ENCODE data around the gene TMED7.

Gene TMED7

DNA sequence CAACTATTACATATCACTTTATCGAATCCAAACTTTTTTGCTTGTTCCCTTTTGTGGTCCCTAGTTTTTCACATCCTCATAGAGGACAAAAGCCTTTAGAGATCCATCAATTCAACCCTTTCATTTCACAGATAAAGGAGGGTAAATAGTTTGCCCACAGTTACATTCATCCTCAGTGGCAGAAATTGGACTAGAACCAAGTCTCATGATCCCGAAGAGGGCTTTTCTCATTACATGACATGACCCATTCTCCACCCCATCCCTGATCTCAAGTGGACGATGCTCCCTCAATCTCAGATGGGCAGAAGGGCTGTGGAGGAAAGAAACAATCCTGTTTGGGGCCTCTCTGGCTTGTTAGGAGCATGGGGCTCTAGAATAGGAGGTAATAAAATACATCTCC, 46.6 kb downstream of the TMED7 start:
- no peak for DNase-seq

- no peak for DNase-seq
Observed at GRCh38 chr5:115578657-115579056, 47.2 kb downstream of the TMED7 start.

DNA sequence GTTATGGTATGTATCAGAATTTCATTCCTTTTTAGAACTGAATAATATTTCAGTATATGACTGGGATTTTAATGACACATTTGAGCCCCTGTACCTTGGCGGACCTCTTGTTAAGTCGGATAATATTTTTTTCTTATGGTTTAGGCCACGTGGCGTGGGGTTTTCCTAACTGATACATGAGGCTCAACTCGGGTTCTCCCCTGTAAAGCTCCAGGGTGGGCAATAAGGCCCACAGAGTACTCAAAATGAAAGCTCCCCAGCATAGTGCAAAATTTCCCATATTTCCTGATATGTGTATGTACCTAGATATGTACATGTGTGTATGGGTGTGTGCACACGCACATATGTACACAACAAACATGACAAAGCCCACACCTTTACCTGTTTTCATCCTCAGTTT, 48.1 kb downstream of the TMED7 start:
- no peak for DNase-seq

GRCh38 chr5:115577329-115577728, 48.5 kb downstream of the TMED7 start:
- DNase-seq: no peak

DNA sequence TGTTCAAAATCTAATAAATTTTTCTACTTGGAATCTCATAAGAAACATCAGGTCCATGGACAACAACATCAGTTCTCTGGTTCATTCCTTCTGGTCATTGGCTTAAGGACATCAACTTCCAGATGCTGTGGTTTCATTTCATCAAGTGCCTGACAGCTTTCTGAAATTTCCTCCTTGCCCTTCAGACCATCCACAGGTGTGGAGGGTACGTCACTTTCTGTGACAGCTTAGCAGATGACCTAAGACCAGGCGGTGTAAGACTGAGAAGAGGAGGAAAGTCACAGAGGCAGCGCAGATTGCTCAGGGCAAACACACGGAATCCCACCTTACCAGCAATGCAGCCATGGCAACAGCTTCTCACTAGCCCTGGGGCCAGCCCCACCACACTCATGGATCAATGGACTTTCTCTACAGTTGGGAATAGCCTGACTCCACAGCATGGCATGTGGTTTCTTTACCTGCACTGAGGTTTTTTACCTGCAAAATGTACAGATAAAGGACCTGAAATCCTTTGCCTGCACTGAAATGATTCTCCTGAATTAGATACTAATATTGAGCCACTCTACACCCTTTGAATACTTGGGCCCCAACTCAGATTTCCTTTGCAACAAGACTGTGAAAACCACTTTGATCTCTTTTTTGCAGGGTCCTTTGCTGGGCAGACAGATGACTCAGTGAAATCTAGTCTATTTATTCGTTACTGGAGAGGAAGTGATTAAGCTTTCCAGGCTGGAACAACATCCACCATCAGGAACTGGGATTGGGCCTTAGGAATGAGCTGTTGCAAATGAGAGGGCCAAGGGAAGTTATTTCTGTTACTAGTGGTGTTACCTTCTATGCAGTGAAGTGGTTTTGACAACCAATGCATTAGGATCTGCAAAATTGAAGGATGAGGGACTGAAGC, 50.4 kb downstream of the TMED7 start:
- DNase-seq: no peak

DNA sequence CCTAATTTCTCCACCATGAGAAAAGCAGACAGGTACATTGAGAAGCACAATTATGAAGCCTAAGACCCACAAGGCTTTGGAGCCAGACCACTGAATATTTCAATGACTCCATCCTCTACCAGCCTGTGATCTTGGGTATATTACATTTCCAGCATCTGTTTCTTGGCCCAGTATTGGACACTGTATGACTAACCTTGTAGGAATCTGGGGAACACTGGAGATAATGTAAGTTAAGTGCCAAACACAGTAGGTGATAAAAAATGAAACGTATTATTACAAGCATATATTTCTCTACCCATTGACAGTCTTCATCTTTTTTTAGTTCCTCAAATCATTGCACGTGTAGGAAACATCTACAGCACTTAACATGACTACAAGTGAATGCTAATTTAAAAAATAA, 52.7 kb downstream of the TMED7 start:
- no peak for DNase-seq

GRCh38 chr5:115571441-115571878, 54.4 kb downstream of the TMED7 start:
- DNase-seq: no peak

DNA sequence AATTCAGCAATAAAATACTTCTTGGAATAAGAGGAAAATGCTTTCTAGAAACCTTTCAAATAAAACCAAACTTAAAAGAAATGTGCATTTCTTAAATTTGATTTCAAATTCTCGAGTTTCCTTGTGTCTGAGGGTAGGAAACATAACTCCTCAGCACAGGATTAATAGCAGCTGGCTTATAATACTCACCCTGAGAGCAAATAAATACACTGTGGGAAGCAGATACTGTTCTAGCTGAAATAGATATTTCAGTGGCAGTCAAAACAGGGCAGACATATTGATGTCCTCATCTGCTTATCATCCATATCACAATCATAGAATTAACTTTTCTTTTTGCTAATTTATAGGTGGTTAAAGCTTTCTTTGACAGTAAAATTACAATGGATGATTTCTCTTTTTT, 57.2 kb downstream of the TMED7 start:
- no peak for DNase-seq

- DNase-seq: no peak
Observed at GRCh38 chr5:115565233-115565632, 60.6 kb downstream of the TMED7 start.

Measured in NCI-H1436 (cell line).